ENCODE measurements around the gene CAMK1D.

DNA sequence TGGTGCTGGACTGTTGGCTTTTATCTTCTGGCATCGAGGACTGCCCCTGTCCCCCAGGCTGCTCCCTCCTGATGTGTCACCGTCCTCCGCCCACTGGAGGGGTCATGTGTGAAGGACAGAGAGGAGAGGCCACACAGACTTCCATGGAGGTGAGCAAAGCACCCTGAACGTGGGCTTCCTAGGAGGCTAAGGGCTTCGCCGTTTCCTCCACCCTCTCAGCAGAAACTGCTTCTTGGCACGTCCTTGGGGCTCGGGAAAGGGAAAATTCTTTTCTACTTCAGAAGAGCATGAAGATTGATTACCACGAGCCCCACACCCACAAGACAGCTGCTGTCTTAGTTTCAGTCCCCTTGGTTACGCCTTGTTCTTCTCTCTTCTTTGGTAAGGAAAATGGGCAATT lies 433.9 kb downstream of the CAMK1D start:
- TF ChIP-seq, protein P1, sequence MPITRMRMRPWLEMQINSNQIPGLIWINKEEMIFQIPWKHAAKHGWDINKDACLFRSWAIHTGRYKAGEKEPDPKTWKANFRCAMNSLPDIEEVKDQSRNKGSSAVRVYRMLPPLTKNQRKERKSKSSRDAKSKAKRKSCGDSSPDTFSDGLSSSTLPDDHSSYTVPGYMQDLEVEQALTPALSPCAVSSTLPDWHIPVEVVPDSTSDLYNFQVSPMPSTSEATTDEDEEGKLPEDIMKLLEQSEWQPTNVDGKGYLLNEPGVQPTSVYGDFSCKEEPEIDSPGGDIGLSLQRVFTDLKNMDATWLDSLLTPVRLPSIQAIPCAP (CRISPR knock-in tag; IDR thresholded peaks at IDR 0.05): no peak
- TF ChIP-seq, protein P2, sequence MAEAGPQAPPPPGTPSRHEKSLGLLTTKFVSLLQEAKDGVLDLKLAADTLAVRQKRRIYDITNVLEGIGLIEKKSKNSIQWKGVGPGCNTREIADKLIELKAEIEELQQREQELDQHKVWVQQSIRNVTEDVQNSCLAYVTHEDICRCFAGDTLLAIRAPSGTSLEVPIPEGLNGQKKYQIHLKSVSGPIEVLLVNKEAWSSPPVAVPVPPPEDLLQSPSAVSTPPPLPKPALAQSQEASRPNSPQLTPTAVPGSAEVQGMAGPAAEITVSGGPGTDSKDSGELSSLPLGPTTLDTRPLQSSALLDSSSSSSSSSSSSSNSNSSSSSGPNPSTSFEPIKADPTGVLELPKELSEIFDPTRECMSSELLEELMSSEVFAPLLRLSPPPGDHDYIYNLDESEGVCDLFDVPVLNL (CRISPR knock-in tag; IDR thresholded peaks at IDR 0.05; ENCODE audit: borderline replicate concordance, low read depth): no peak
- no peak for TF ChIP-seq CBFB (CRISPR knock-in tag; IDR thresholded peaks at IDR 0.05; ENCODE audit: low read depth)
- no peak for TF ChIP-seq CREB1 (CRISPR knock-in tag; IDR thresholded peaks at IDR 0.05)
- TF ChIP-seq ATF1 (CRISPR knock-in tag; IDR thresholded peaks at IDR 0.05): no peak
- TF ChIP-seq ESRRA (CRISPR knock-in tag; IDR thresholded peaks at IDR 0.05; ENCODE audit: borderline replicate concordance): no peak

Data from WTC11 (cell line).